Left colon (tissue), 2 donors: ENCODE measurements around the gene DPF3. TPM values are rescaled to one million over a fixed set of nuclear protein-coding genes. Genes with fewer than 3 reads are reported as not detected.

Experiments
- ATAC-seq: fragments of 200-7000 bp; cut with Tn5 transposase; one replicate; pipeline ENCODE4 v1.9.1; 2020; ENCODE audit warnings: mild to moderate bottlenecking, moderate library complexity
- DNase-seq, 2 donors: peaks; one replicate each; pipeline ENCODE4 v3.0.0-alpha.2; 2020
- intact Hi-C, 2 donors: fragments of 100-400 bp; cut with DNase I in 1 of 2; cut with micrococcal nuclease in 1 of 2; formaldehyde crosslinking; loops; one replicate each; pipeline versions ENCODE4 v1.11.2 to v1.14.0; 2022; cut with DNase I, micrococcal nuclease
- total RNA-seq, 2 donors: library from RNA; stranded (reverse); fragmentation: NEBNext Ultra II Directional; extraction: Animal tissue kit (Norgen Biotek cat#: 25700); gene quantifications; one replicate each; pipeline ENCODE4 v1.2.1, GENCODE V29; 2021
- donor health status: DM: no; HTN: no; CAD: no.
- donor health status: DM: yes; HTN: yes; CAD: no.

DPF3 gene
- total RNA-seq, 2 donors from 2014 or later, result 9.7 to 11.2 TPM

DNA sequence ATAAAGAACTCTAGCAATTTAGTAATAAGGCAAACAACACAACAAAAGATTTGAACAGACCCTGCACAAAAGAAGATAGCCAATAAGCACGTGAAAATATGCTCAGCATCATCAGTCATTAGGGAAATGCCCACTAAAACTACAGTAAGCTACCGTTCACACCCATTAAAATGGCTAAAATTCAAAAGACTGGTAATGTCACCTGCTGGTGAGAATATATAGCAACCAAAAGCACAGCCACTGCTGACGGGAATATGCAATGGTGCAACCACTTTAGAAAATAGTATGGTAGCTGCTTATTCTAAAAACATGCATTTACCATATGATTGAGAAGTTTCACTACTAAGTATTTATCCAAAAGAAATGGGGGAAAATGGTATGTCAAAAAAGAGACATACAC, 74.9 kb downstream of the DPF3 start:
- DNase-seq, result no peak
- intact Hi-C loops, result no loop called here
- no peak for ATAC-seq

- no peak for DNase-seq
- intact Hi-C loops, result no loop called here
- no peak for ATAC-seq
Measured at GRCh38 chr14:72816287-72816686, 77.6 kb downstream of the DPF3 start.

DNA sequence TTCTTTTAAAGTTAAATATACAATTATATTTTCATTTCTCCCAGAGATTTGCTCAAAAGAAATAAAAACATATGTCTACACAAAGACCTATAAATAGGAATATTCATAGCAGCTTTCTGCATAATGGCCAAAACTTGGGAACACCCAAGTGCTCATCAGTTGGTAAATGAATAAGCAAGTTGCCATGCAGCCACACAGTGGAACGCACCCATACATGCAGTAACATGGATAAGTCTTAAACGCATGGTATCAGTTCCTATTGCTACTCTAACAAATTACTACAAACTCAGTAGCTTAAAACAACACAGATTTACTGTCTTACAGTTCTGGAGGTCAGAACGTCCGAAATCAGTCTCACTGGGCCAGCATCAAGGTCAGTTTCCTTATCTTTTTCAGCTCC, 78.5 kb downstream of the DPF3 start:
- intact Hi-C loops, result no loop called here
- ATAC-seq (no peak), DNase-seq (no peak)

DNA sequence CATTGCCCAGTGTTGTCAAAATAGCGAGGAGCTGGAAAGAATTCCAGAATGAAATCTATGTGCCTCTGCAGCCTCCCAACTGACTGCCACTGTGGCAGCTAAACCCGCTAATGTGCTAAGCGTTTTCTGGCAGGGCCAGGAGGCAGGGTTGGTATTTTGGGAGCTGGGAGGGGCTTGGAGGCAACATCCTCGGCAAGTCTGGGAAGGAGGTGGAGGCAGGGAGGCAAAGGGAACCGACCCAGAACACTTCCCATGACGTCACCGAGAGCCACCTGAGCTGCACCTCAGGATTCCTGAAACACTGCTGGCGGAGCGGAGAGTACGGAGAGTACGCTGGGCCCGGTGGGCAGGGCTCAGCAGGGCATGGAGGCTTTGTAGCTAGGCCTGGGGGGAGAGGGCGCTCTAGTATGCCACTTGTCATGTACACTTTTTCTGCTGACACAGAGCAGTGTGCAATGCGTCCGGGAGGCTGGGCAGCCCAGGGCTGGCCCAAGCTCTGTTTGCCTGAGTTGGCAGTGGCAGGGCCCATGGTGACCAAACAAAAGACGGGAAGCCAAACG, 81.5 kb downstream of the DPF3 start:
- peak in 1 of 2 donors; percentile 28 for DNase-seq
- peak; percentile 18 for ATAC-seq
- intact Hi-C loops, result no loop called here

DNA sequence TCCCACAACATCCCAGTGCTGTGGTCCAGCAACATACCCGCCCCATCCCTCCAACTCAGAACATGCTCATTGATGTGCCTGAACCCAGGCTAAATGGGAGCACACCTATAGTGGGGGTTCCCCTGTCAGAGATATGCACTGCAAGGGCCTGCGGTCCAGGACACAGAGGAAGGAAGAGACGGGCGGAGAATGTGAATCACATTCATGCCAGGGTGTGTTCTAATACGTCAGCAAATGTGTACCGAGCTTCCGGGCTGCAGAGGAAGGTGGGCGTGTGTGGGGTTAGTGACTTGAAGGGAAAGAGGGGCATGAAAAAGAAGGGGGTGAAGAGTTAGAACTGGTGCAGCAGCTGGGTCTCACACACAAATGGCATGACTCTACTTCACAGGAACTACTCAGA, 83.7 kb downstream of the DPF3 start:
- ATAC-seq, result peak; percentile 59
- DNase-seq, result no peak
- intact Hi-C loops, result no loop called here

DNA sequence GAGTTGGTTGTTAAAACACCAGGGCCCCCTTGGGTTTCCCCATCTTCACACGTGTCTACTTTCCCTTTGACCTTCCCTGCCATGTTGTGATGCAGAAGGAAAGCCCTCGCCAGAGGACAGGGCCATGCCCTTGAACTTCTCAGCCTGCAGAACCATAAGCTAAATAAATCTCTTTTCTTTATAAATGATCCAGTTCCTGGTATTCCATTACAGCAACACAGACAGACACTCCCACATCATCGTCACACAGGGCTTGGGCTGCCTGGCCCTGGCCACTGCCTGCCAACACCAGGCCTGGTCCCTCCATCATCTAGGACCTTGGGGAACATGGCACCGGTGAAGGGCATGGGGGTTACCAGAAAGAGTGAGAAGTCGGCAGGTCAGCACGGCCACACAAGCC, 84.8 kb downstream of the DPF3 start:
- DNase-seq (no peak), ATAC-seq (no peak)
- intact Hi-C loops, result no loop called here

GRCh38 chr14:72808564-72808963, 85.3 kb downstream of the DPF3 start:
- intact Hi-C loops, result no loop called here
- ATAC-seq (no peak), DNase-seq (no peak)

GRCh38 chr14:72802588-72802946, 91.3 kb downstream of the DPF3 start:
- intact Hi-C loops, result no loop called here
- DNase-seq, result no peak
- ATAC-seq, result no peak

DNA sequence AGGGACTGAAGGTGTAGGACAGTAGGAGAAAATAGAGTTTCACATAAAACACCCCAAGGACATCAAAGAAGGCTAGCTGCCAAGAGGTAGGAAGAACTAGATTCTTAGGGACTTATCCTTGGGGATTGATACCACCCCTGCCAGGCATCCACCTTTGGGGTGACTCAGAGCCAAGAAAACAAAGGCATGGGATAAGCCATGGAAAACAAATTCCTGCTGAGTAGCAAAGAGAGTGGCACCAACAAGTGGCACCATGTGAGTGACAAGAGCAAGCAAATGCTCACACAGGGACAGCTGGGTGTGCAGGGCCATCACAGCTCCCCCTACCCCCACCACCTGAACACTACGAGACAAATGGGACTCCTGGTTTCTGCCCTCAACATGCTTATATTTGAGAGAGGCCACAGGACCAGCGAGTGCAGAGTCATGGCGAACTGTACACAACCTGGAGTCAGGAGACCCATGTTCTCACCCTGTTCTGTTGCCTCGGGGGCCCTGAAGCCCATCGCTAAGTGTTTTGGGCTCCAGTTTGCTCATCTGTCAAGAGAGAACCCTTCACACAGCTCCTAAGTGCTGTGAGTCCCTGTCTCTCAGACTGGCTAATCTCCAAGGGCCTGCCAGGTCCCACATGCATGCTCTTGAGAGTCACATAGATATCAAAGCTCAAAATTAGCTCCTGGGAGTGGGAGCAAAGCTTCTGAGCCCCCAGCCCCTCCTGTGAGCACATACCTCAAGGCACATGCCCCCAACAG, 91.9 kb downstream of the DPF3 start:
- intact Hi-C loops, result no loop called here
- ATAC-seq (no peak), DNase-seq (no peak)

GRCh38 chr14:72801381-72801812, 92.5 kb downstream of the DPF3 start:
- intact Hi-C loops, result no loop called here
- no peak for DNase-seq
- peak; percentile 66 for ATAC-seq

DNA sequence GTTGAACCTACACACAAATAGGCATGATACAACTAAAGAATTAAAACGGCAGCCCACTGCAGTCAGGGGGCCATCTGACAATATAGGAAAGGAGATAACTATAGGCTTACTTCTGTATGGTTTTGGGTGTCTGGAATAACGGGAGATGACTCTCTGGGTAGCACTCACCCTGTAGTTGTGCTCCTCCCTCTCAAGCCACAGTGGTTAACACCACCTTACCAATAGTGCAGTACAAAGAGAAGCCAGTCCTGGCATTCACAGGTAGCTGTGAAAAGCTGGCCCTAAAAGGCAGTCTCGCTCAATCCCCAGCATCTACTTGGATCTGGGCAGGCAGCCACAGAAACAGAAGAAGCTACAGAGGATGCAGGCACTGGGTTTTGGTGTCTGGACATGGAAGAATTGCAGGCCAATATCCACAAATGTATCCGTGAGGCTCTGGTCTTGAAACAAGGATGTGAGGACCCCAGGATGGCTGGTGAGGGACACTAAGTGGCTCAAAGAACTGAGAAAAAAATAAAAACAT, 93.0 kb downstream of the DPF3 start:
- intact Hi-C loops, result no loop called here
- no peak for DNase-seq
- no peak for ATAC-seq

- DNase-seq (no peak), ATAC-seq (no peak)
- intact Hi-C loops, result no loop called here
Measured at GRCh38 chr14:72800296-72800695, 93.6 kb downstream of the DPF3 start.

DNA sequence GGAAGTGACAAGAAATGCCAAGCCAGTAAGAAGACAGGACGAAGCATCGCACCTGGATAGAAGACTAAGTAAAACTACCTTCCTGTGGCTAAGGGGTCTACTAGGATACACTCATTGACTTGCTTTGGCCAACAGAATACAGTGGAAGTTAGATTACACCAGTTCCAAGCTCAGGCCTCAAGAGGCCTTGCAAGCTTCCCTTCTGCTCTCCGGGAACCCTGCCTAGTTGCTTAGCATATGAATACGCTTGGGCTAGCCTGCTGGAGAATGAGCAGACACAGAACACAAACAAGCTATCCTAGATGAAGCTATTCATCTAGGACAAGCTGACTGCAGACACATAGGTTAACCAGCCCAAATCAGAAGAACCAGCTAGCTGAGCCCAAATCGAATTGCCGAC, 97.0 kb downstream of the DPF3 start:
- intact Hi-C loops, result no loop called here
- ATAC-seq, result no peak

GRCh38 chr14:72793156-72793939, 100.6 kb downstream of the DPF3 start:
- ATAC-seq (no peak), DNase-seq (no peak)
- intact Hi-C loops, result no loop called here

More for the DNA sequence above, 97.0 kb downstream of the DPF3 start:
- no peak for DNase-seq

- ATAC-seq (no peak), DNase-seq (no peak)
- intact Hi-C loops, result no loop called here
Measured at GRCh38 chr14:72792051-72792788, 101.7 kb downstream of the DPF3 start.

DNA sequence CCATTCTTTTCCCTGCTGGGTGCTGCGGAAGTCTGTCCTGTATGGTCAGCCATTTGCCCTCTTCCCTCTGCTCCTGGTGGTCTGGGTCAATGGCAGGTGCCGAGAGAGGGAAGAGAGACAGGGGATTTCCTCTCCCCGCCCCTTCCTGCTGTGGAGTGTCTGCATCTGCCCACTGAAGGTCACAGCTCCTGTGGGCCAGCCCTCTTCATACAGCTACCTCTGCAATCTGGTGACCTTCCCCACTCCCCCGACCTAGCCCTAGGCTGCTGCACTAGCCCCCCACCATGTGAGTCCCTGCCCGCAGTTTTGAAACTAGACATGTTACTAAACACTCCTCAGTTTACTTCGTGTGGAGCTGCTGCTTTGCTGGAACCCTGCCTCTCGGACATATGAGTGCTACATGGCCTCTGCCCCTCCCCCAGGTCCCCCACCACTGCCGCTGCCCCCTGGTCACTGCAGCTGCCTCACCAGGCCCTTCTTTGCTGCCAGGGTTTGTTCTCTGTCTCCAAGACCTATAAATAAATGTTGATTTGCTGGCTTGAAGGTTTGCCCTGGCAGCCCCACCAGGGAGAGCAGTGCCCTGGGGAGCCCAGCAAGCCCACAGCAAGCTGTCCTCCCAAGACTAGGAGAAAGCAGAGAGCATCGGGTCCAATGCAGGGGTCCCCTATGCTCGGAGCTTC, 102.9 kb downstream of the DPF3 start:
- intact Hi-C loops, result no loop called here
- no peak for DNase-seq
- ATAC-seq, result no peak

- ATAC-seq (no peak), DNase-seq (no peak)
- intact Hi-C loops, result no loop called here
Measured at GRCh38 chr14:72788972-72789728, 104.8 kb downstream of the DPF3 start.

GRCh38 chr14:72788255-72788654, 105.6 kb downstream of the DPF3 start:
- no peak for DNase-seq
- intact Hi-C loops, result no loop called here
- ATAC-seq, result no peak
